GM12874 (cell line): Measurements from ENCODE around the gene GALK1.

ENCODE experiments used
- TF ChIP-seq, protein P1 (sequence below): IDR thresholded peaks from 2 replicates; pipeline ENCODE4 v1.5.1; 2011; ENCODE audit warnings: low read depth, mild to moderate bottlenecking, control low read depth, low read length, moderate library complexity; ENCODE audit not compliant: insufficient read depth

GALK1 gene

DNA sequence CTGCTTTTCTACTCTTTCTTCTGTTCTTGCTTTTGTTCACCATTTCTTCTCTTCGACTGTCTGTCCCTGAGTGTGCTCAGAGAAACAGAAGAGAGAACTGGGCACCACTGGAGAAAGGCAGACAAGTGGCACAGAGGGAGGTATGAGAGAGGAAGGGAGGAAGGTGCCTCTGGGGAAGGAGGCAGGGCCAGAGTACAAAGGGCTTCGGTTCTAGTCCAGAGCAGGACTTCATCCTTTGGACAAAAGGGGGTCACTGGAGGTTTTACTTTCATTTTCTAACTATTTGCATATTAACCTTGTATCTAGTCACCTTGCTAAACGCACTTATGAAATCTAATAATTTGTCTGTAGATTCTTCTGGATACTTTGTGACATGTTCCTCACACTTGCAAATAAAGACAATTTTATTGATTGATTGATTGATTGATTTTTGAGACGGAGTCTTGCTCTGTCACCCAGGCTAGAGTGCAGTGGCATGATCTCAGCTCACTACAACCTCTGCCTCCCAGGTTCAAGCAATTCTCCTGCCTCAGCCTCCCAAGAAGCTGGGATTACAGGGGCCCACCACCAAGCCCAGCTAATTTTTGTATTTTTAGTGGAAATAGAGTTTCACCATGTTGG is 30.2 kb downstream of the GALK1 start:
- TF ChIP-seq, protein P1, sequence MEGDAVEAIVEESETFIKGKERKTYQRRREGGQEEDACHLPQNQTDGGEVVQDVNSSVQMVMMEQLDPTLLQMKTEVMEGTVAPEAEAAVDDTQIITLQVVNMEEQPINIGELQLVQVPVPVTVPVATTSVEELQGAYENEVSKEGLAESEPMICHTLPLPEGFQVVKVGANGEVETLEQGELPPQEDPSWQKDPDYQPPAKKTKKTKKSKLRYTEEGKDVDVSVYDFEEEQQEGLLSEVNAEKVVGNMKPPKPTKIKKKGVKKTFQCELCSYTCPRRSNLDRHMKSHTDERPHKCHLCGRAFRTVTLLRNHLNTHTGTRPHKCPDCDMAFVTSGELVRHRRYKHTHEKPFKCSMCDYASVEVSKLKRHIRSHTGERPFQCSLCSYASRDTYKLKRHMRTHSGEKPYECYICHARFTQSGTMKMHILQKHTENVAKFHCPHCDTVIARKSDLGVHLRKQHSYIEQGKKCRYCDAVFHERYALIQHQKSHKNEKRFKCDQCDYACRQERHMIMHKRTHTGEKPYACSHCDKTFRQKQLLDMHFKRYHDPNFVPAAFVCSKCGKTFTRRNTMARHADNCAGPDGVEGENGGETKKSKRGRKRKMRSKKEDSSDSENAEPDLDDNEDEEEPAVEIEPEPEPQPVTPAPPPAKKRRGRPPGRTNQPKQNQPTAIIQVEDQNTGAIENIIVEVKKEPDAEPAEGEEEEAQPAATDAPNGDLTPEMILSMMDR: no peak

DNA sequence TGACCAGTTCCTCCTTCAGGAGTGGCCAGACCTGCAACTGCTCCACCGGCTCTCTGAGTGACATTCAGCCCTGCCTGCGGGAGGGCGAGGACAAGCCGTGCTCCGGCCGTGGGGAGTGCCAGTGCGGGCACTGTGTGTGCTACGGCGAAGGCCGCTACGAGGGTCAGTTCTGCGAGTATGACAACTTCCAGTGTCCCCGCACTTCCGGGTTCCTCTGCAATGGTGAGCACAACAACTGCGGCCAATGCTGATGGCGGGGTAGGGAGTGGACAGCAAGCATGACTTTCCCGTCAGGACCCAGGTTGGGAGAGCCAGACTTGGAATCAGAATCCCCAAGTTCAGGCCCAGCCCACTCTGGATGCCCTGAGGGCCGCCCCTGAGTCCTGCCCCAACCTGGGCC is 31.5 kb downstream of the GALK1 start:
- TF ChIP-seq, protein P1: no peak

DNA sequence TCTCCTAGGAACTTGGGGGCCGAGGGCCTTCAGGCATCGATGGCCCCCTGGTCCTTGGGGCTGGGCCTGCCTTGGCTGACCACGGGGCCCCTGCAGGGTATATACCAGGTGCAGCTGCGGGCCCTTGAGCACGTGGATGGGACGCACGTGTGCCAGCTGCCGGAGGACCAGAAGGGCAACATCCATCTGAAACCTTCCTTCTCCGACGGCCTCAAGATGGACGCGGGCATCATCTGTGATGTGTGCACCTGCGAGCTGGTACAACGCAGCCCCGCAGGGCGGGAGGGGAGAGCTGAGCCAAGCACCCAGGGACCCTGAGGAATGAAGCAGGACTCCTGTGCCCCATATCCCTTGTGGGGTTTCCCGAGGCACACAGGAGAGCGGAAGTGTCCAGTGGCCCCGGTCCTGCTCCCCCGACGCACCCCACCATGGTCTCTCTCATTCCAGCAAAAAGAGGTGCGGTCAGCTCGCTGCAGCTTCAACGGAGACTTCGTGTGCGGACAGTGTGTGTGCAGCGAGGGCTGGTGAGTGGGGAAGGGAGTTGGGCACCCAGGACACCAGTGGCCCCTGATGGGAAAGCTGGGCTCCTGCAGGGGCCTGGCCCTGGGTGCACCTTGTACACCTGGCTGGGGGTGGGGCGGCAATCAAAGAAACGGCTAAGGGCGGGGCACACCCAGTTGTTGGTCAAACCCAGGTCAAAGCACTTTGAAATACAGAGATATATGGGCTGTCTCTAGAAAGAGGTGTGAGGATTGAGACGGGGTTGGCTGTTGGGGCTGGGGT is 33.1 kb downstream of the GALK1 start:
- TF ChIP-seq, protein P1: no peak

DNA sequence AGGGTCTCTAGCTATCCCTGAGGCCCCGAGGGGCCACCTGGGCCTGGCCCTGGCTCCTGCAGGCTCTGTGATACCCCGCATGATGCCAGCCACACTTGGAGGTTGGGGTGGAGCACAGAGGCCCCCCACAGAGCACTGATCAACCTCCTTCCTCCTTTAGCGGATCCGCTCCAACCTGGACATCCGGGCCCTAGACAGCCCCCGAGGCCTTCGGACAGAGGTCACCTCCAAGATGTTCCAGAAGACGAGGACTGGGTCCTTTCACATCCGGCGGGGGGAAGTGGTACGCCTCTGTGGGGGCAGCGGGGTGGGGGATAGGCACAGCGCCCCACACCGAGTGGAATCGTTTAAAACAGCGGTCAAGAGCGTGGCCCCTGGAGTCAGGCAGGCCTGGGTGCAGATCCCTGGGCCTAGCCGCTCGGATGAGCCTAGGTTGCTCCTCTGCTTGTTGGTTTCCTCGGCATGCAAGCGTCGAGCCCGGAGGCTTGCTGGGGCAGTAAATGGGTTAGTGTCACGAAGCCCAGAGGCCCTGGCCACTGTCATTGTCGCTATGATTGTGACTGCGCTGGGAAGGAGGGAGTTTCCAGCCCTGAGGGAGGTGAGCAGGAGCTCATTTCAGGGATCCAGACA is 33.8 kb downstream of the GALK1 start:
- TF ChIP-seq, protein P1: no peak

DNA sequence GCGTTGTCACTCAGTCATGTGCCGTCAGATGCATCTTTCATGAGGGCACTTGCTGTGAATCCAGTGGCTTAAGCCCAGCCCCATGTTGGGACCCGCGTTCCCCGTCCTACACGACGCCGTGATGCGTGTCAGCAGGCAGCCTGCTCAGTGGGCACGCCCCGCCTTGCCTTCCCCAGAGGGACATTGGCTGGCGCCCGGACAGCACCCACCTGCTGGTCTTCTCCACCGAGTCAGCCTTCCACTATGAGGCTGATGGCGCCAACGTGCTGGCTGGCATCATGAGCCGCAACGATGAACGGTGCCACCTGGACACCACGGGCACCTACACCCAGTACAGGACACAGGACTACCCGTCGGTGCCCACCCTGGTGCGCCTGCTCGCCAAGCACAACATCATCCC is 34.9 kb downstream of the GALK1 start:
- TF ChIP-seq, protein P1: no peak

DNA sequence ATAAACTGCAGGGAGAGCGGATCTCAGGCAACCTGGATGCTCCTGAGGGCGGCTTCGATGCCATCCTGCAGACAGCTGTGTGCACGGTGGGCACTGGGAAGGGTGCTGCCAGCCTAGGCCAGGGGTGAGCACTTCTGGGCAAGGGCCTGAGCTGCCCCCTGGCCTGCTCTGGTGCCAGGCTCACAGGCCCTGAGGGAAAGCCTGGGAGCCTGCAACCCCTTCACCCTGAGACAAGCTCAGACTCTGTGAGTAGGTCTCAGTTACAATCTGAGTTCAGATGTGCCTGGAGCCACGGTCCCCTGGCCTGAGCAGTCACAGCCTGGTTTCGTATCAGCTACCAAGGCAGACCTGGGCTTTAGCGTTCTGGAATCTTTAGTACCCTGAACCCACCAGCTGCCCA is 35.6 kb downstream of the GALK1 start:
- TF ChIP-seq, protein P1: no peak

DNA sequence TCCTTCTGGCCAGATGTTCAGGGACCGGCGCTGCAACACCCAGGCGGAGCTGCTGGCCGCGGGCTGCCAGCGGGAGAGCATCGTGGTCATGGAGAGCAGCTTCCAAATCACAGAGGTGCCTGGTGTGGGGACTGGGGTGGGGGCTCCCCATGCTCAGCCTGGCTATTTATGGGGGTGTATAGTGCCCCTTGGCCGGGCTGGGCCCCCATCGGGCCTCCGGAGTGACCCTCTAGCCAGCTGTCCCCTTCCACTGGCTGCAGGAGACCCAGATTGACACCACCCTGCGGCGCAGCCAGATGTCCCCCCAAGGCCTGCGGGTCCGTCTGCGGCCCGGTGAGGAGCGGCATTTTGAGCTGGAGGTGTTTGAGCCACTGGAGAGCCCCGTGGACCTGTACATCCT is 37.6 kb downstream of the GALK1 start:
- TF ChIP-seq, protein P1: no peak
